ENCODE data around the gene ADGRG4. TPM values are rescaled to one million over a fixed set of nuclear protein-coding genes. Genes with fewer than 3 reads are reported as not detected.

Gene ADGRG4
- polyA plus RNA-seq, 1 of the 3 experiments (the other 2 are of a cell fraction), result not detected

GRCh38 chrX:136453114-136453513 is 152.4 kb downstream of the ADGRG4 start:
- no peak for TF ChIP-seq MXI1 (IDR thresholded peaks at IDR 0.05; ENCODE audit: low read depth, low read length)
- TF ChIP-seq MEF2A (IDR thresholded peaks at IDR 0.05; ENCODE audit: borderline replicate concordance, low read depth), result no peak
- no peak for TF ChIP-seq TAF1 (IDR thresholded peaks at IDR 0.05; ENCODE audit: borderline replicate concordance, low read depth, low read length)
- TF ChIP-seq YY1 (IDR thresholded peaks at IDR 0.05; ENCODE audit: low read depth), result no peak
- TF ChIP-seq, protein P1, sequence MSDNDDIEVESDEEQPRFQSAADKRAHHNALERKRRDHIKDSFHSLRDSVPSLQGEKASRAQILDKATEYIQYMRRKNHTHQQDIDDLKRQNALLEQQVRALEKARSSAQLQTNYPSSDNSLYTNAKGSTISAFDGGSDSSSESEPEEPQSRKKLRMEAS (IDR thresholded peaks at IDR 0.05; ENCODE audit: low read depth), result no peak
- TF ChIP-seq EP300 (IDR thresholded peaks at IDR 0.05; ENCODE audit: borderline replicate concordance in 1 of 2, low read depth in 1 of 2, low read length in 1 of 2), result no peak
- TF ChIP-seq, protein P2, sequence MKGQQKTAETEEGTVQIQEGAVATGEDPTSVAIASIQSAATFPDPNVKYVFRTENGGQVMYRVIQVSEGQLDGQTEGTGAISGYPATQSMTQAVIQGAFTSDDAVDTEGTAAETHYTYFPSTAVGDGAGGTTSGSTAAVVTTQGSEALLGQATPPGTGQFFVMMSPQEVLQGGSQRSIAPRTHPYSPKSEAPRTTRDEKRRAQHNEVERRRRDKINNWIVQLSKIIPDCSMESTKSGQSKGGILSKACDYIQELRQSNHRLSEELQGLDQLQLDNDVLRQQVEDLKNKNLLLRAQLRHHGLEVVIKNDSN (IDR thresholded peaks at IDR 0.05; ENCODE audit: borderline replicate concordance, low read depth), result no peak
- TF ChIP-seq SMC3 (IDR thresholded peaks at IDR 0.05; ENCODE audit: low read depth, low read length), result no peak
- no peak for TF ChIP-seq TCF12 (IDR thresholded peaks at IDR 0.05)
- TF ChIP-seq FOSL2 (IDR thresholded peaks at IDR 0.05; ENCODE audit: borderline replicate concordance, low read depth), result no peak
- no peak for TF ChIP-seq EZH2phosphoT487 (IDR thresholded peaks at IDR 0.05; ENCODE audit: borderline replicate concordance, low read depth)
- TF ChIP-seq RXRA (IDR thresholded peaks at IDR 0.05; ENCODE audit: borderline replicate concordance, low read depth), result no peak
- TF ChIP-seq, protein P3, sequence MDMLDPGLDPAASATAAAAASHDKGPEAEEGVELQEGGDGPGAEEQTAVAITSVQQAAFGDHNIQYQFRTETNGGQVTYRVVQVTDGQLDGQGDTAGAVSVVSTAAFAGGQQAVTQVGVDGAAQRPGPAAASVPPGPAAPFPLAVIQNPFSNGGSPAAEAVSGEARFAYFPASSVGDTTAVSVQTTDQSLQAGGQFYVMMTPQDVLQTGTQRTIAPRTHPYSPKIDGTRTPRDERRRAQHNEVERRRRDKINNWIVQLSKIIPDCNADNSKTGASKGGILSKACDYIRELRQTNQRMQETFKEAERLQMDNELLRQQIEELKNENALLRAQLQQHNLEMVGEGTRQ (IDR thresholded peaks at IDR 0.05; ENCODE audit: borderline replicate concordance, low read depth, low read length), result no peak
- no peak for TF ChIP-seq ELF1 (IDR thresholded peaks at IDR 0.05)
- no peak for TF ChIP-seq FOXM1 (IDR thresholded peaks at IDR 0.05; ENCODE audit: low read depth)
- no peak for TF ChIP-seq NFIC (IDR thresholded peaks at IDR 0.05; ENCODE audit: borderline replicate concordance)
- H3K79me2 ChIP-seq (ENCODE audit: insufficient read depth), result no peaks in the 10 kb centered on the region
- no peaks in the 10 kb centered on the region; a peak in 1 of 4 replicates for H3K4me1 ChIP-seq (ENCODE audit: control insufficient read depth in 1 of 2, insufficient read depth in 2 of 2, low read depth in 1 of 2, low read length in 1 of 2)
- DNase-seq, result no peak
- H3K4me2 ChIP-seq, result no peak overlapping the region
- H3K27me3 ChIP-seq (ENCODE audit: insufficient read depth), result no peaks in the 10 kb centered on the region
- H3K36me3 ChIP-seq (replicated peaks in 1 of 2; ENCODE audit: control insufficient read depth in 1 of 2, insufficient read depth in 2 of 2, low read length in 1 of 2), result no peaks in the 10 kb centered on the region
- no peak overlapping the region for H3K9ac ChIP-seq
- WGBS (ENCODE audit: low lambda C conversion rate), result 16% methylated on average over 1 of the region's 1 CpG
- H3K27ac ChIP-seq (ENCODE audit: low read depth in 2 of 2, low read length in 1 of 2), result no peak overlapping the region; a peak in 1 of 4 replicates
- POLR2A ChIA-PET, result no interaction called here
- H3K4me3 ChIP-seq (ENCODE audit: low read depth in 2 of 2, low read length in 1 of 2), result no peak overlapping the region
- H2AFZ ChIP-seq (ENCODE audit: low read depth), result no peak overlapping the region
- no peaks in the 10 kb centered on the region for H4K20me1 ChIP-seq (ENCODE audit: insufficient read depth)
- no peaks in the 10 kb centered on the region for H3K9me3 ChIP-seq
- CTCF ChIA-PET, result interaction anchor here (0.9 kb wide), 1 partner anchor 425 kb away, joined by 3 read pairs; no protein-coding TSS in a partner anchor
- H3F3A ChIP-seq (replicated peaks; ENCODE audit: insufficient read depth), result no peaks in the 10 kb centered on the region
- H3K9me2 ChIP-seq, result no peaks in the 10 kb centered on the region

GRCh38 chrX:136453771-136454170 is 153.0 kb downstream of the ADGRG4 start:
- no peaks in the 10 kb centered on the region for H3K27me3 ChIP-seq (ENCODE audit: insufficient read depth)
- 0% methylated on average over 1 of the region's 1 CpG for WGBS (ENCODE audit: low lambda C conversion rate)
- CTCF ChIA-PET, result interaction anchor here (0.9 kb wide), 1 partner anchor 425 kb away, joined by 3 read pairs; no protein-coding TSS in a partner anchor
- TF ChIP-seq EP300 (IDR thresholded peaks at IDR 0.05; ENCODE audit: borderline replicate concordance in 1 of 2, low read depth in 1 of 2, low read length in 1 of 2) (no peak), POLR2AphosphoS5 (IDR thresholded peaks at IDR 0.05; ENCODE audit: low read depth, low read length) (no peak), FOSL2 (IDR thresholded peaks at IDR 0.05; ENCODE audit: borderline replicate concordance, low read depth) (no peak), RAD21 (IDR thresholded peaks at IDR 0.05; ENCODE audit: low read length) (no peak), ZBTB33 (IDR thresholded peaks at IDR 0.05; ENCODE audit: borderline replicate concordance, low read depth) (no peak), JUND (IDR thresholded peaks at IDR 0.05) (no peak), TEAD4 (IDR thresholded peaks at IDR 0.05; ENCODE audit: borderline replicate concordance, insufficient read depth) (no peak)
- TF ChIP-seq, protein P3 (IDR thresholded peaks at IDR 0.05; ENCODE audit: borderline replicate concordance, low read depth, low read length), result no peak
- TF ChIP-seq, protein P2 (IDR thresholded peaks at IDR 0.05; ENCODE audit: borderline replicate concordance, low read depth), result no peak

More at GRCh38 chrX:136453771-136454170, 153.0 kb downstream of the ADGRG4 start:
- no peak for DNase-seq
- H3F3A ChIP-seq (replicated peaks; ENCODE audit: insufficient read depth), result no peaks in the 10 kb centered on the region
- H3K9ac ChIP-seq, result no peak overlapping the region
- no peak overlapping the region for H3K4me2 ChIP-seq
- no peak overlapping the region for H2AFZ ChIP-seq (ENCODE audit: low read depth)
- H3K36me3 ChIP-seq (replicated peaks in 1 of 2; ENCODE audit: control insufficient read depth in 1 of 2, insufficient read depth in 2 of 2, low read length in 1 of 2), result no peaks in the 10 kb centered on the region
- no peaks in the 10 kb centered on the region; a peak in 1 of 4 replicates for H3K4me1 ChIP-seq (ENCODE audit: control insufficient read depth in 1 of 2, insufficient read depth in 2 of 2, low read depth in 1 of 2, low read length in 1 of 2)
- no peaks in the 10 kb centered on the region for H3K79me2 ChIP-seq (ENCODE audit: insufficient read depth)
- H3K9me2 ChIP-seq, result no peaks in the 10 kb centered on the region
- H3K27ac ChIP-seq (ENCODE audit: low read depth in 2 of 2, low read length in 1 of 2), result no peak overlapping the region
- H4K20me1 ChIP-seq (ENCODE audit: insufficient read depth), result no peaks in the 10 kb centered on the region
- H3K9me3 ChIP-seq, result no peaks in the 10 kb centered on the region
- POLR2A ChIA-PET, result no interaction called here
- H3K4me3 ChIP-seq (ENCODE audit: low read depth in 2 of 2, low read length in 1 of 2), result no peak overlapping the region

Measured in SK-N-SH (cell line).